Parathyroid adenoma (tissue), 2 donors: ENCODE measurements around the gene EPM2AIP1.
A peak's percentile ranks its signal among the peaks of the same experiment; 100 is the strongest.
"Not testable (repeated sequence)": the region's sequence is repeated elsewhere in the genome, so short reads cannot be mapped to it uniquely, and the experiment has no call there.

Experiments used
- H2AFZ ChIP-seq: fragments of 300-600 bp; sonication (generic); one replicate; pipeline ENCODE4 v1.7.0; 2017; ENCODE audit warnings: antibody characterized with exemption, mild to moderate bottlenecking
- H3K27ac ChIP-seq: fragments of 300-600 bp; sonication (generic); one replicate; pipeline ENCODE4 v1.7.0; 2017
- H3K27me3 ChIP-seq: fragments of 300-600 bp; sonication (generic); one replicate; pipeline ENCODE4 v1.7.0; 2017; ENCODE audit warnings: low read length; ENCODE audit not compliant: control insufficient read depth, insufficient read depth
- H3K36me3 ChIP-seq: fragments of 300-600 bp; sonication (generic); one replicate; pipeline ENCODE4 v1.7.0; 2017; ENCODE audit warnings: low read length; ENCODE audit not compliant: control insufficient read depth, insufficient read depth
- H3K4me1 ChIP-seq: fragments of 300-600 bp; sonication (generic); one replicate; pipeline ENCODE4 v1.7.0; 2017; ENCODE audit warnings: control low read depth
- H3K4me2 ChIP-seq: fragments of 300-600 bp; sonication (generic); one replicate; pipeline ENCODE4 v1.7.0; 2017; ENCODE audit warnings: low read length
- H3K4me3 ChIP-seq: fragments of 300-600 bp; sonication (generic); one replicate; pipeline ENCODE4 v1.7.0; 2017; ENCODE audit warnings: low read depth, low read length
- H3K79me2 ChIP-seq: fragments of 300-600 bp; sonication (generic); one replicate; pipeline ENCODE4 v1.7.0; 2017; ENCODE audit warnings: control low read depth
- H3K9ac ChIP-seq: fragments of 300-600 bp; sonication (generic); one replicate; pipeline ENCODE4 v1.7.0; 2017; ENCODE audit warnings: mild to moderate bottlenecking
- H3K9me3 ChIP-seq: fragments of 300-600 bp; sonication (generic); one replicate; pipeline ENCODE4 v1.7.0; 2017; ENCODE audit warnings: low read length; ENCODE audit not compliant: control insufficient read depth
- CTCF ChIP-seq: fragments of 300-600 bp; sonication (generic); IDR thresholded peaks from one replicate; pipeline ENCODE4 v1.7.0; 2017; ENCODE audit warnings: antibody characterized with exemption, mild to moderate bottlenecking
- donor health status: primary hyperparathyroidism.

The EPM2AIP1 gene

GRCh38 chr3:36992806-36993325 is at the start of gene EPM2AIP1:
Gene EPM2AIP1, minus strand, starts transcription at chr3:36993131. Its CDS starts 54 bp downstream, at chr3:36993077.
- H2AFZ ChIP-seq: peak within 1 kb of the TSS; percentile 96
- peak within 1 kb of the TSS; percentile 98 for H3K27ac ChIP-seq
- no peaks in the 10 kb centered on the region for H3K36me3 ChIP-seq
- no peaks in the 10 kb centered on the region for H3K27me3 ChIP-seq
- no peaks in the 10 kb centered on the region for H3K9me3 ChIP-seq
- H3K4me3 ChIP-seq: peak within 1 kb of the TSS; percentile 89
- H3K4me2 ChIP-seq: peak within 1 kb of the TSS; percentile 97
- peak within 1 kb of the TSS; percentile 92 for H3K9ac ChIP-seq
- TF ChIP-seq CTCF: peak; percentile 26
- H3K4me1 ChIP-seq: peaks cover 20% of the 10 kb centered on the region
- peaks cover 28% of the 10 kb centered on the region for H3K79me2 ChIP-seq

DNA sequence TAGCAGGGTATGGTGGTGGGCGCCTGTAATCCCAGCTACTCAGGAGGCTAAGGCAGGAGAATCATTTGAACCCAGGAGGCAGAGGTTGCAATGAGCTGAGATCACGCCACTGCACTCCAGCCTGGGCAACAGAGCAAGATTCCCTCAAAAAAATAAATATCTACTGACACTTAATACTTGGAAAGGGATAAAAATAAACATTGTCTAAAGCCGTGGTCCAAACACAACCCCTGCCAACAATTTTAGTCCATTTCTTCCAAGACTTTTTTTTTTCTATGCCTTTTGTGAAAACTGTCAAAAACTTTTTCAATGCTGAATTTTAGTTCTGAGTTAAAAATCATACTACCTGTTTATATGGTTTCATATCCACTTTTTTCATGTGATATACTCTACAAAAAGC is 49.8 kb upstream of the EPM2AIP1 start:
- H3K36me3 ChIP-seq, H3K4me2 ChIP-seq, H3K9ac ChIP-seq, H2AFZ ChIP-seq, H3K4me3 ChIP-seq, H3K27me3 ChIP-seq, H3K9me3 ChIP-seq, H3K27ac ChIP-seq, H3K4me1 ChIP-seq, H3K79me2 ChIP-seq: not testable (repeated sequence)

DNA sequence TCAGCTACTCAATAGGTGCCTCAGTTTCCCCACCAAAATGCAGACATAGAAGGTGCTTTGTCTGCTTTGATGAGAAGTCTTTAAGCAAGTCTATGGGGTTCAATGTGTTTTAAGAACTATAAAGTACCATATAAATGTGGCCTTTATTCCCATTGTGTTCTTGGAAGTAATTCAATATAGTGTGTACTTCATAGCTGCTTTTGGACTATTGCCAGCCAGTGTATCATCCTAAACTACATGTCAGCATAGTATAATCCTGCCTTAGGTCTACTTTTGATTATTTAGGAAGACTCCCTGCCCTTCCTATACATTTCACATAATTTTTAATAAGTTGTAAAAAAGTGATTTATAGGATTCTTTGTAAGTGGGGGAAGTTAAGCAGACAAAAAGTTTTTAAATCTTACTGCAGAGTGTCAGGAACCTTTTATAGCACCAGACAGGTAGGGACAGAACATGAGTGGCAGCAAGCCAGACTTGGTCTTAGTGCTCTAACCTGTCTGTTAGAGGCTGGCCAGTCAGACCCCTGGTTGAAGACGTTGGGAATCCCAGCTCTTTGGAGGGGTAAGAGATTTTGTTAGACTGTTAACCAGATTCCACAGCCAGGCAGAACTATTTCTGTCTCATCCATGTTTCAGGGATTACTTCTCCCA is 48.7 kb upstream of the EPM2AIP1 start:
- Histone ChIP-seq H3K36me3 (no peaks in the 10 kb centered on the region), H3K4me3 (no peak overlapping the region), H3K4me1 (peaks cover 6% of the 10 kb centered on the region), H3K79me2 (no peaks in the 10 kb centered on the region), H3K27me3 (no peaks in the 10 kb centered on the region), H3K9ac (no peak overlapping the region), H3K9me3 (no peaks in the 10 kb centered on the region), H2AFZ (no peak overlapping the region), H3K4me2 (no peak overlapping the region), H3K27ac (no peak overlapping the region)
- no peak for TF ChIP-seq CTCF

DNA sequence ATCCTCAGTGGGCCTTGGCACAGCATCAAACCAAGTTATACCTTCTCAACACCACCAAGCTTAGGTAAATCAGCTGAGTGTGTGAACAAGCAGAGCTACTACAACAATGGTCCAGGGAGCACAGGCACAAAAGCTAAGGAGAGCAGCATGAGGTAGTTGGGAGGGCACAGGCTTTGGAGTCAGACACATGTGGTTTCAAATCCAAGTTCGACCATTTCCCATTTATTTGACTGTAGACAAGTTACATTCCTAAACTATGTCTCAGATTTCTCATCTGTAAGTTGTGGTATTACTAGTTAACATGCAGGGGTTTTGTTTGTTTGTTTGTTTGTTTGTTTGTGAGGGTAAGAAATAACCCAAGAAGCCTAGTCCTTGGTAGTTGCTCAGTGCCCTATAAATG is 47.3 kb upstream of the EPM2AIP1 start:
- H3K9ac ChIP-seq: no peak overlapping the region
- H3K4me2 ChIP-seq: no peak overlapping the region
- peak overlapping the region; percentile 4 for H3K27ac ChIP-seq
- no peak for TF ChIP-seq CTCF
- H3K36me3 ChIP-seq: no peaks in the 10 kb centered on the region
- no peak overlapping the region for H3K4me3 ChIP-seq
- H3K79me2 ChIP-seq: no peaks in the 10 kb centered on the region
- H3K27me3 ChIP-seq: no peaks in the 10 kb centered on the region
- H3K4me1 ChIP-seq: peaks cover 6% of the 10 kb centered on the region
- no peak overlapping the region for H2AFZ ChIP-seq
- no peaks in the 10 kb centered on the region for H3K9me3 ChIP-seq

DNA sequence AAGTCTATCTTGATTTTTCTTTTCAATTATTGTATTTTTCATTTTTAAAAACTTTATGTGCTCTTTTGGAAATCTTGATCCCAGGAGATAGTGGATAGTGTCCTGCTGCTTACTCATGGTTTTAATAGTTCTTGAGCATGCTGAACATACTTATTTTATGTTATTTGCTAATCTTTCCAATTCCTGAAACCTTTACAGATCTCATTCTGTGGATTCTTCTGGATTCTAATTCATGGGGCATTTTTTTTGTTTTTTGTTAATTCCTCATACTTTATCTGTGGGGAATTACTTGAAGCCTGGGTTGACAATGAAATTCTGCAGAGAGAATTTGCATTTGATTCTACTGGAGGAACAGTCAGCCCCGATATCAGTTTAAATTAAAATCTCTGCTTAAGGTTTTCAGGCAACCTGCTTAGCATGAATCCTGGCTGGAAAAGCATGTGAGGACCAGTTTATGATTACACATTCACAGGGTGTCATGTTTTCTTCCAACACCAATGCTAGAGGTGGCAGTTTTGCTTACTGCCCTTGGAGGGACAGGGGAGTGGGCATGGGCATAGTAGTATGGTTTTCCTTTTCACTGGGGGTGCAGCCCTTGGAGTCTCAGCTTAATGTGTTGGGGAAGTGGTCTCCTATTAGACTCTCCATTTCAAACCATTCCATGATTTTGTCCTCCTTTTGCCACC is 46.4 kb upstream of the EPM2AIP1 start:
- Histone ChIP-seq H3K9ac (no peak overlapping the region), H3K4me1 (peaks cover 6% of the 10 kb centered on the region), H3K4me3 (no peak overlapping the region), H3K27ac (no peak overlapping the region), H2AFZ (no peak overlapping the region), H3K79me2 (no peaks in the 10 kb centered on the region), H3K36me3 (no peaks in the 10 kb centered on the region), H3K9me3 (no peaks in the 10 kb centered on the region), H3K27me3 (no peaks in the 10 kb centered on the region), H3K4me2 (no peak overlapping the region)
- no peak for TF ChIP-seq CTCF
